H54 (cell line): Measurements from ENCODE around the gene IL12RB1.

ENCODE experiments used
- DNase-seq: peaks from one replicate; pipeline ENCODE4 v3.0.0; 2011; ENCODE audit warnings: low spot score, mixed read lengths; ENCODE audit not compliant: insufficient read length
- FAIRE-seq: peaks from 3 replicates; lab custom pipeline; 2011; peaks lifted over from hg19 to GRCh38; lab: Jason Lieb, UNC
- POLR2A ChIP-seq: IDR thresholded peaks from 2 replicates; pipeline ENCODE4 v1.6.1; 2011; ENCODE audit warnings: low read depth, mild to moderate bottlenecking, low read length

The IL12RB1 gene

DNA sequence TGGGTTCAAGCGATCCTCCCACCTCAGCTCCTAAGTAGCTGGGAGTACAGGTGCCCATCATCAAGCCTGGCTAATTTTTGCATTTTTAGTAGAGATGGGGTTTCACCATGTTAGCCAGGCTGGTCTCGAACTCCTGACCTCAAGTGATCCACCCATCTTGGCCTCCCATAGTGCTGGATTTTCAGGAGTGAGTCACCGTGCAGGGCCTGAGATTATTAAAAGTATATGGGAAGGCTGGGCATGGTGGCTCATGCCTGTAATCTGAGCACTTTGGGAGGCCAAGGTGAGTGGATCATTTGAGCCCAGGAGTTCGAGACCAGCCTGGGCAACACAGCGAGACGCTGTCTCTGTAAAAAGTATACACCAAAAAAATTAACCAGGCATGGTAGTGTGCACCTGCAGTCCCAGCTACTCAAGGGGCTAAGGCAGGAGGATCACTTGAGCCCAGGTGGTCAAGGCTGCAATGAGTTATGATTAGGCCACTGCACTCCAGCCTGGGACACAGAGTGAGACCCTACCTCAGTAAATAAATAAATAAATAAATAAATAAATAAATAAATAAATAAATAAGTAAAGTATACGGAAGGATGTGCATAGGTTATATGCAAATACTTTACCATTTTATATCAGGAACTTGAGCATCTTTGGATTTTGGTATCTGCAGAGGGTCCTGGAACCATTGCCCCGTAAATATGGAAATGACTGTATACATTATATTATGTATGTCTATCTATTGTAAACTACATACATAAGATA lies 854 bp downstream of the IL12RB1 start:
- FAIRE-seq (no peak), DNase-seq (no peak)
- no peak for TF ChIP-seq POLR2A

DNA sequence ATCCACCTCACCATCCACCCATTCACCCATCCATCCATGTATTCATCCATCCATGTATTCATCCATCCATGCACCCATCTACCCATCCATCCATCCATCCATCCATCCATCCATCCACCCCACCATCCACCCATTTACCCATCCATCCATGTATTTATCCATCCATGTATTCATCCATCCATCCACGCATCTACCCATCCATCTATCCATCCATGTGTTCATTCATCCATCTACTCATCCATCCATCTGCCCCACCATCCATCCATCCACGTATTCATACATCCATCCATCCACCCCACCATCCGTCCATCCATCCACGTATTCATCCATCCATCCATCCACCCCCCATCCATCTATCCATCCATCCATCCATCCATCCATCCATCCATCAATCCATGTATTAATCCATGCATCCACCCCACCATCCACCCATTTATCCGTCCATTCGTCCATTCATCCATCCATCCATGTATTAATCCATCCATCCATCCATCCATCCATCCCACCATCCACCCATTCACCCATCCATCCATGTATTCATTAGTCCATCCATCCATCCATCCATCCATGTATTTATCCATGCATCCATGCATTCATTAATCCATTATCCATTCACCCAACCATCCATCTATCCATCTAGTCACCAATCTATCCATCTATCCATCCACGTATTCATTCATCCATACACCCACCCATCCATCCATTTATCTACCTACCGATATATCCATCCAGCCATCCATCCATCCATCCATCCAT lies 2.6 kb downstream of the IL12RB1 start:
- FAIRE-seq, result no peak

DNA sequence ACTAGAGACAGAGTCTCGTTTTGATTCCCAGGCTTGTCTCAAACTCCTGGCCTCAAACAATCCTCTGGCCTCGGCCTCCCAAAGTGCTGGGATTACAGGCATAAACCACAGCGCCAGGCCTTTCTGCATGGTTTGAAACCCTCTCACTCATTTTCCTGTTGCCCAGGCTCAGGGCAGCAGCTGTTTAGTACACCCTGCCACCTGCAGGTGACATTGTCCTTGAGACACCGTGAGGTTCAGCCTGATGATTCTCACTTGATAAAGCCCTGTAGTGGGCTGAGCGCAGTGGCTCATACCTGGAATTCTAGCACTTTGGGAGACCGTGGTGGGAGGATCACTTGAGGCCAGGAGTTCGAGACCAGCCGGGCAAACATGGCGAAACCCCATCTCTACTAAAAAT lies 12.5 kb downstream of the IL12RB1 start:
- DNase-seq (no peak), FAIRE-seq (no peak)
- no peak for TF ChIP-seq POLR2A

More for the DNA sequence above, 2.6 kb downstream of the IL12RB1 start:
- TF ChIP-seq POLR2A, result no peak
- DNase-seq, result no peak

DNA sequence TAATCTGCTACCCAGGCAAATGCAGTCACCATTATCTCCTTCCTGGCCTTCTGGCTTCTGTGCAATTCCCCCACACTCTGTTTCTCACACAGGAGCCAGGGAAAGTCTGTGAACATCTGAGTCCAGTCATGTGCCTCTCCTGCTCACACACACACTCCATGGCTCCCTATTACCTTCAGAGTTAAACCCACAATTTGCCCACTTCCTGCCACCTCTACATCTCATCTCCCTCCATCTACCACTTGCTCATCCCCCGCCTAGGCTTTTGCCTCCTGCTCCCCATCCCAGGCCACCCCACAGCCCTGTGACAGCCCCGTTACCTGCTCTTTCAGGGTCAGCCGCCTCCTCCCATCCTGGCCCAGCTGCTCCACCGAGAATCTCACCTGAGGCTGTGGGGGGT lies 13.5 kb downstream of the IL12RB1 start:
- TF ChIP-seq POLR2A, result no peak
- FAIRE-seq (no peak), DNase-seq (no peak)

DNA sequence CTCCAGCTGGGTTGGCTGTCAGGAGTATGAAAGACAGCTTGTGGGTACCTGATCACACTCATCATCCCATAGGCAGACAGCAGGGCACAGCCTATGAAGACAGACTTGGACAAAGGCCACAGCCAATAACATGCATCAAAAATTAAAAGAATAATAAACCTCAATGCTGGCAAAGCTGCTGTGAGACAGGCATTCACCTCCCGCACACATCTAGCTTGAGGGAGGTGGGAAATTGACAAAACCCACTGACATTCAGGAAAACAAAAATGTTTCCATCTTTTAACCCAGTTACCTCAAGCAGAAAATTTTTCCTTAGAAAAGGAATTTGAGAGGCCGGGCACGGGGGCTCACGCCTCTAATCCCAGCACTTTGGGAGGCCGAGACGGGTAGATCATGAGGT lies 14.4 kb downstream of the IL12RB1 start:
- FAIRE-seq (no peak), DNase-seq (no peak)
- no peak for TF ChIP-seq POLR2A

DNA sequence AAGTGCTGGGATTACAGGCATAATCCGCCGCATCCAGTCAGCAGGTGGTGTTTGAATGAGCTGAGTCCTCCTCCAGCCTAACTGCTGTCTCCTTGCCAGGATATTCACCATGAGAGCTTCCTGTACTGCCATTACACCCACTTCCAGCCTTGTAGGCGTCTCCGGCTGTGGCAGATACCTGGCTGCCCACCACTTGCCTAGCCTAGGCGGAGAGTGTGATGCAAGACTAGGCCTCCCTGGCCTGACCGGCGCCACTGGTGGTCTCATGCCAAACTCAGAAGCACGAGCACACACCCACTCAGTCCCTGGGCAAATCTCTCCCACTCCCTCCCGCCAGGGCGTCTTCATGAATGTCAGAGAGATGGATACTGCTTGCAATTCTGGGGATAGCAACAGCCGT lies 16.6 kb downstream of the IL12RB1 start:
- DNase-seq, result no peak
- TF ChIP-seq POLR2A, result no peak
- FAIRE-seq, result no peak

DNA sequence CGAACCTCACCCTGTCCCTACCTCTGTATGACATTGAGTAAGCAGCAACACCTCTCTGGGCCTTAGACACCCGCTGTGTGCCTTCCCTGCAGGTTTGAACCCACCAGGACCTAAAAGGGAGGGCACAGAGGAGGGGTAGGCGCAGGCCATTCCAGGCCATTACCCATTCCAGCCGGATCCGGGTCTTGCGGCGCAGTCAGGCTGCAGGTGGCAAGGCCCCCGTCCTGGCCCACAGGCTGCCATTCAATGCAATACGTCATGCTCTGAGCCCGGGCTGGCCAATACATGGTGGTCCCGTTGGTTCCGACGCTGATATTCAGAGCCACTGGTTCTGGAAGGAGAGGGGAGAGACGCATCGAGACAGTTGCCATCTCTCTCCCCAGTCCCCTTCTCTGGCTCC lies 17.4 kb downstream of the IL12RB1 start:
- DNase-seq (no peak), FAIRE-seq (no peak)
- TF ChIP-seq POLR2A, result no peak

DNA sequence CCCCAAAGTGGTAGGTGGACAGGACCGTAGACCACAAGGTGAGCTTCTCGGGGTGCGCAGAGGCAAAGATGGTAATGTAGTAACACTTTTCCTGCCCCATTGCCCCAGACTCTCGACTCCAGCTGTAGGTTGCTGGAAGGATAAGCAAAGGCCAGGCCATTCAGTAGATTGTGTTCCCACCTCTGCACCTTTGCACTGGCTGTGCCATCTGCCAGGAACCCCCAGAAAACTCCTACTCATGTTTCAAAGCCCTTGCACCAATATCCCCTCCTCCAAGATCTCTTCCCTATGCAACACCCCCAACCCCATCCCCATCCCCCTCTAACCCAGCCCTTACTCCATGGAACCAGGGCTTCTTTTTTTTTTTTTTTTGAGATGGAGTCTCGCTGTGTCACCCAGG lies 18.3 kb downstream of the IL12RB1 start:
- TF ChIP-seq POLR2A, result no peak
- no peak for DNase-seq
- no peak for FAIRE-seq

DNA sequence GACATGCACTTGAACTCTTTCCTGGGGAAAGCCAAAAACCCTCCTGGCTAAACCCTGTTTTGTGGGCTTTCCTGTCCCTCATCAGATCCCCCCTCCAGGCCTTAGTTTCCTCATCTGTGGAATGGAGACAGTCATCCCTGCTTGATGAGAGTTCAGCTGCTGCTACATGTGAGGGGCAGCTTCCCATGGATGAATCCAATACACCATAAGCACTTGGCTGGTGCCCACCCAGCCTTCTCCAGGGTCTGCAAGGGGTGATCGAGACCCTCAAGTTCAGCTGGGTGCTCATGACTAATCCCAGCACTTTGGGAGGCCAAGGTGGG lies 21.6 kb downstream of the IL12RB1 start:
- FAIRE-seq (no peak), DNase-seq (no peak)
- no peak for TF ChIP-seq POLR2A

DNA sequence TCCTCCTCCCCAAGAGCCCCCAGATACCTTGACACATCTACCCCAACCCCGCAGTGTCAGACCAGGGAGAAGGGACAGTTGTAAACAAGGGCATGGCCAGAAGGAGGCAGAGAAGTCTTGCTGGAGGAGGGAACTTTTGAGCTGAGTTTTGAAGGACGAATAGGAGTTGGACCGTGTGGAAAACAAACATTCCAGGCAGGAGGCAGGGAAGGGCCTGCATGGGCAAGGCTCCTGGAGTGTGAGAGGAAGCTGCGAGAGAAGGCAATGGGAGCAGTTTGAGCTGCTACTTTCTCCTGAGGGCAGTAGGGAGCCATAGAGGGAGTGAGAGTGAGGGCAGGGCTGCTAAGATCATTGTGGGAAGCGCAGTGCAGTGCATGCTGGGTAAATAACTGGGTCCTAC lies 23.3 kb downstream of the IL12RB1 start:
- DNase-seq, result no peak
- no peak for FAIRE-seq
- no peak for TF ChIP-seq POLR2A

DNA sequence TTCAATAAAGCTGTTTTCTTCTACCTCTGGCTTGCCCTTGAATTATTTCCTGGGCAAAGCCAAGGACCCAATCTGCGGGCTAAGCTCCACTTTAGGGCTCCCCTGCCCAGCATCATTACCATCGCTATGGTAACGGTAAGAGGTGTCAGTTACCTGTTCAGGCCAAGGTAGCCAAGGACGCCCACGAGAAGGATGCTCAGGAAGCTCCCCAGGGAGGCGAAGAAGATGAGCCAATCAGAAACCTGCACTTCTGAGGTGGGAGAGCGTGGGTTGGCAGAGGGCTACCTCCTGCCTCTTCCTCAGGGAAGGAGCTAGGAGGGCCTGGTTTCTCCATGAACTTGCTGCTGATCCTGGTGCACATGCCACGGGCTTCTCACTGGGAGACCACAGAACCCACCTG lies 24.7 kb downstream of the IL12RB1 start:
- FAIRE-seq (no peak), DNase-seq (no peak)

DNA sequence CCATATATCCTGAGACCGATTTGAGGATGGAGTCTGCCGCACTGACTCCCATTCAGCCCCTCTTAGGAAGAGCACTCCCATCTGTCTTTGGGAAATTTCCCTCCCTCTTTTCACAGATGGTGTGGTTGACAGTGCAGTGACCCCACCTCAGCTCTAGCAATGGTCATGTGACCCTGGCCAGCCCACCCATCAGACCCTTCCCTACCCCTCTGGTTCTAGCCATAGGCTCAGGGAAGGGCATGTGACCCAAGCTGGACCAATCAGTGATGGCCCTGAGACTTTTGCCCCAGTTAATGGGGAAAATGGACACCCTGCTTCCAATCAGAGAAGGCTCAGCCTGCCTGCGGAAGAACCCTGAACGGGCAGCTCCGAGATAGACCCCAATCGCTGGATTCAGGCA lies 26.3 kb downstream of the IL12RB1 start:
- DNase-seq (no peak), FAIRE-seq (no peak)
- TF ChIP-seq POLR2A, result no peak

More for the DNA sequence above, 24.7 kb downstream of the IL12RB1 start:
- TF ChIP-seq POLR2A, result no peak

DNA sequence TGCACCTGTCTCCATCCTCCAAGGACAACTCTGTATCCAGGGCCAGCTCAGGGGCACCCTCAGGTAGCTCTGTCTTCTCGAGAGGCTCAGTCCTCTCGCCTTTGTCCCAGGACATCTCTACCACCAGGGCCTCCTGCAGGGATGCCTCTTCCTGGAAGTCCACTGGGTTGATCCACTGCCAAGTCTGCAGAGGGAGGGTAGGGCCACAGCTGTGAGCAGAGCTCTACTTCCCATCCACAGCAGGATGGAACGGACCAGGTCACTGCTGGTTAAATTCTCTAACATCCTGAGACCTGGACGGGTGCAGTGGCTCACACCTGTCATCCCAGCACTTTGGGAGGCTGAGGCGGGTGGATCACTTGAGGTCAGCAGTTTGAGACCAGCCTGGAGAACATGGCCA lies 26.8 kb downstream of the IL12RB1 start:
- FAIRE-seq, result no peak

DNA sequence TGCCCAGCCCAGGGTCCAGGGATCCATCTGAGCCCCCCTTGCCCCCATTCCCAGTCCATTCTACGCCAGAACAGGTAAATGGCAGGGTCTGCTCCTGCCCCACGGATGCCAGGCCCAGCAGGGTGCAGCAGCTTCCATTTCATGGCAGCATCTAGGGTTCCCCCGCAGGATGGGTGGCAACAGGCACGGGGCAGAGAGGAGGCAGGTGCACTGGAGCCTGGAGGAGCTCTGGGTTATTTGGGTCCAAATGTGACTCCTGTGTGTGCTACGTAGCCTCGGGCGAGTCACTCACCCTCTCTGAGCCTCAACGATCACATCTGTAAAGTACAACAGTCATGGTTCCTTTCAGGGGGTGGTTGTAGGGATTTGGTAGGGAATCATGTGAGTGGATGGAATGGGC lies 27.4 kb downstream of the IL12RB1 start:
- no peak for DNase-seq
- no peak for FAIRE-seq
- no peak for TF ChIP-seq POLR2A

More for the DNA sequence above, 26.8 kb downstream of the IL12RB1 start:
- no peak for TF ChIP-seq POLR2A
- no peak for DNase-seq

DNA sequence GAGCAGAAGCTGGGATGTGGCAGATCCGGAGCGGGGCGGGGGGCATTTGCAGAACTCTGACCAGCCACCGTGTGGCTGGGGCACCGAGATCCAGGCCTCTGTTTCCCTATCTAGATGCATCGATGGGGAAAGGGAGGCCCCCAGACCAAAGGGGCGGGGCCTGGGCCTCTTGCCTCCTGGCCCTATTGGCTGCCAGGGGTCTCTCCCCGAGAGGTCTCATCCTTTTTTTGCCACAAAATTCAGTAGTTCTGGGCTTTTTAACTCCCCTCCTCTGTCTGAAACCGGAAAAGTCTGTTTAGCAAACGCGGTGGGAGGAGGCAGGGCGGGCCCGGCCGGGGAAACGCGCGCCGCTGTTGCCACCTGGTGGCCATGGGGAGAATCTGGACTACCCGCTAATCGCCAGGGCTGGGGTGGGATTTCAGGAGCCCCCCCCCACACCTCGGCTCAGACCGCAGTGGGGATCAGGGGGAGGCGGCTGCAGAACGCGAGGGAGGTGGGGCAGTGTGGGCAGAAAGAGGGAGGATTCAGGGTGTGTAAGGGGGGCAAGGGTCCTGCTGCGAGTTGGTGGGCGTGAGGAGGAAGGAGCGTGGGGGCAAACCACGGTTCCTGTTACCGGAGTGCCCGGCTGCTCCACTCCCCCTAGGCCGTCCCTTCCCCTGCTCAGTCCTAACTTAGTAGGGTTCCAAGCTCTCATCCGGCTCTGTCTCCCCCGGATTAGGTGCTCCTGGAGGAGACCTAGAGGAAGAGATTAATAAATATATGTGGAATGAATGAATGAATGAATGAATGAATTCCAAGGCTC lies 28.3 kb downstream of the IL12RB1 start:
- TF ChIP-seq POLR2A, result no peak
- DNase-seq (peak; percentile 80), FAIRE-seq (no peak)
